ENCODE measurements around the gene ADCY1.

DNA sequence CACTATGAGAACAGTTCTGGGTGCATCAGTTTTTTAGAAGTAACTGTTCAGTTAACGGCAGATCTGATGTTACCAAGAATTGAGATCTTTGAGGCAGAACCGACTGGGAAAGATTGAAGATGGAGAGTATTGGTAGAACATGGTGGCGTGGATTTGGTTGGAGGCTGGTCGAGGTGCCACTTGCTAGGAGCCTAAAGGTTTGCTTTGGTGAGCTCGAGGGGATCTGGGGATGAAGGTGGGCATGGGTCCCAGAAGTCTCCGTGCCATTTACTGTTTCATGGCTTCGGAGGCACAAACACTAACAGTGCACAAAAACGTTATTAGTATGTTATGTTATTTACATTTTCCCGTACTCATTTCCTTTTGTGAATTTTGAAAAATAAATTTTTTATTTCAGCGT is 81.4 kb downstream of the ADCY1 start:
- TF ChIP-seq, protein P1, sequence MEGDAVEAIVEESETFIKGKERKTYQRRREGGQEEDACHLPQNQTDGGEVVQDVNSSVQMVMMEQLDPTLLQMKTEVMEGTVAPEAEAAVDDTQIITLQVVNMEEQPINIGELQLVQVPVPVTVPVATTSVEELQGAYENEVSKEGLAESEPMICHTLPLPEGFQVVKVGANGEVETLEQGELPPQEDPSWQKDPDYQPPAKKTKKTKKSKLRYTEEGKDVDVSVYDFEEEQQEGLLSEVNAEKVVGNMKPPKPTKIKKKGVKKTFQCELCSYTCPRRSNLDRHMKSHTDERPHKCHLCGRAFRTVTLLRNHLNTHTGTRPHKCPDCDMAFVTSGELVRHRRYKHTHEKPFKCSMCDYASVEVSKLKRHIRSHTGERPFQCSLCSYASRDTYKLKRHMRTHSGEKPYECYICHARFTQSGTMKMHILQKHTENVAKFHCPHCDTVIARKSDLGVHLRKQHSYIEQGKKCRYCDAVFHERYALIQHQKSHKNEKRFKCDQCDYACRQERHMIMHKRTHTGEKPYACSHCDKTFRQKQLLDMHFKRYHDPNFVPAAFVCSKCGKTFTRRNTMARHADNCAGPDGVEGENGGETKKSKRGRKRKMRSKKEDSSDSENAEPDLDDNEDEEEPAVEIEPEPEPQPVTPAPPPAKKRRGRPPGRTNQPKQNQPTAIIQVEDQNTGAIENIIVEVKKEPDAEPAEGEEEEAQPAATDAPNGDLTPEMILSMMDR (IDR thresholded peaks at IDR 0.05) = no peak
- TF ChIP-seq EP300 (IDR thresholded peaks at IDR 0.05) = no peak
